HuH-7.5 (cell line): ENCODE data around the gene ALG1L2.
"Not testable (repeated sequence)": the region's sequence is repeated elsewhere in the genome, so short reads cannot be mapped to it uniquely, and the experiment has no call there.

Experiments used
- DNase-seq: peaks from one replicate; pipeline ENCODE4 v3.0.0; 2011; ENCODE audit warnings: low spot score

ALG1L2 gene

DNA sequence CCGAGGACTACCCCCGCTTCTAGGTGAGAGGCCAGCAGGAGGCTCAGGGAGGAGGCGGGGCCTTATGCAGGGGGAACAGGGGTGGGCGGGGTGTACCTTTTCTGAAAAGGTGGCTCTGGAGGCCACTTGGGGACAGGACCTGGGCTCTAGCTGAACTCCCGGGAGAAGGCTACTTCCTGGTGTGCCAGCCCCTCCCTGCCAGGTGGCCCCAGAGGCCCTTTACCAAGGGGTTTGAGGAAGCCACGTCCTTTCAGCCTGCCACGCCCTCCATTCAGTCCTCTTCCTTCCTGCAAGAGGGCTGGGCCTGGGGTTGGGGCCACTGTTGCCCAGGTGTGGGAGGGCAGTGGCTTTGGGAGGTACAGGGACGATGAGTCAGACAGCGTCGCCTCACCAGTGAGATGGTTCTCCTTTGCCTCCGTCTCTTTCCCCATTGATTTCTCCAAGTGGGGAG lies 12.9 kb downstream of the ALG1L2 start:
- peak; percentile 1 for DNase-seq

- DNase-seq, result peak; percentile 26
Measured at GRCh38 chr3:130095858-130096257, 14.2 kb downstream of the ALG1L2 start.

- not testable (repeated sequence) for DNase-seq
Measured at GRCh38 chr3:130097096-130097495, 15.5 kb downstream of the ALG1L2 start.

DNA sequence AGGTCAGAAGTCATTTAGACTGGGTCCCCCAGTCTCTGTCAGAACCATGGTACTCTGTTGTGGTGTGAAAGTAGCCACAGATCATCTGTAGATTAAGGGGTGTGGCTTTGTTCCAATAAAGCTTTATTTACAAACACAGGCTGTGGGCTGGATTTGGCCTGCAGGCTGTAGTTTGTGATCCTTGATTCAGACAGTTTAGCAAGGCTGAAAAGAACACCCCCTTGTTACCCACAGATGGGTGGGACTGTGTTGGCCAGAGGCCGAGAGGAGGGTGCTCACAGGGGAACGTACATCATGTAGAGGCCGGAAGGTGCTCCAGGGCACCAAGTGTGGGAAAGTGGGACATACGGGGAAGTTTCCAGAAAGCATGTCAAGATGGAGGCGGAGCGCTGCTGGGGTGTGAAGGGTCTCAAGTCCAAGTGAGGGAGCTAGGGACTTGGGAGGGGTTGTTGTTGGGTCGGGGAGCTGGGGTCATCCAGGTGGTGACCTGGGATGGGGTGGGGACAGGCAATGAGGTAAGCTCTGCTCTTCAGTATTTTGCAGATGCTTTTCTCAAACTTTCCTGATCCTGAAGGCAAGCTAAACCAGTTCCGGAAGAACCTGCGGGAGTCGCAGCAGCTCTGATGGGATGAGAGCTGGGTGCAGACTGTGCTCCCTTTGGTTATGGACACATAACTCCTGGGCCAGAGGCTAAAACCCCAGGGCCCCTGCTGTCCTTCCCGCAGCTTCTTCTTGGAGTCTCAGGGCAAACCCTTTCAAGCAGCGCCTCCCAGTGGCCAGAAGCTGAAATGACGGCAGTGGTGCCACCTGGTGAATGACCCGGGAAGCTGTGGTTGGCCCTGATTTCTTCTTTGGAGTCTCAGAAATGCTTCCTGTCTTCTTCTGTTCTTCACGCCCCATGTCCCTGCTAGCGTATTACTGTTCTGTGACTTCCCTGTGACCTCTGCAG lies 16.3 kb downstream of the ALG1L2 start:
- DNase-seq, result not testable (repeated sequence)

DNA sequence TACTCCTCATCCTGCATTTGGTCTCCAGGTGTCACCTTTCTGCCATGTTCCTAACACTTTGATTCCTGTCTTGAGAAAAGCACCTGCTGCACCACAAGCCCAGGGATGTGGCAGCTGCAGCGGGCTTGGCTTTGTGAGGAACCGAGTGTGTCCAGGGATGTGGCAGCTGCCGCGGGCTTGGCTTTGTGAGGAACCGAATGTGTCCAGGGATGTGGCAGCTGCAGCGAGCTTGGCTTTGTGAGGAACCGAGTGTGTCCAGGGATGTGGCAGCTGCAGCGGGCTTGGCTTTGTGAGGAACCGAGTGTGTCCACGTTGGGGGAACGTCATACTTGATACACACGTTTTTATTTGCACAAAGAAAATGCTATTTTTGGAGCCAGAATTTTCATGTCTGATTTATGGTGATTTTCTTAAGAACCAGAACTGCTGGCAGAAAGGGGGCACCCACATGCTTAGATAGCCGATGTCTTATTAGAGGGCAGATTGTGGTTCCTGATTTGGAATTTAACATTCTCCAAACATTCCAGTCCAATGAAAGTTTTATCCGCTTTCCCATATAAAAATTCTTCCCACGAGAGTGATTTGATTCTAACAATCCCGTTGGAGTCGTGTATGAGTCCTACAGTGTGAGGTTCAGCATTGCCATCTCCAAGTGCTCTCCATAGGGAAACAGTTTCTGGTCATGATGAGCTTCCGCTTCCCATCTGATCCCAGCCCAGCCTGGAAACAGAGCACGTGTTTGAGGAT lies 17.2 kb downstream of the ALG1L2 start:
- DNase-seq, result not testable (repeated sequence)

GRCh38 chr3:130102545-130102944 lies 20.9 kb downstream of the ALG1L2 start:
- not testable (repeated sequence) for DNase-seq

DNA sequence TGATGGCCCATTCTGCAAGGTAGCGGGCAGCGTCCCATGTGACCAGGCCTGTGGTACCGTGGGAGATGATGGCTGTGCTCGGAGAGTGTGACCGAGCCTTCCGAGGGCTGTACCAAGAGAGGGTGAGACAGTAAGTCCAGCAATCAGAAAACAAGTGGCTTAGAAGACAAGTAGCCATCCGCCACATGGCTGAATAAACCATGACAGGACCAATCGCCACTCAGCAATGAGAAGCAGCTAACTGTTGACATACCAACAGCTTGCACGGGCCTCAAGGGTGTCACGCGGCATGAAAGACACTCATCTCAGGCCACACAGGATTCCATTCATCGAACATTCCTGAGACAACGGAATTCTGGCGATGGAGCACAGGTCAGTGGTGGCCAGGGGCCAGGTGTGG lies 22.6 kb downstream of the ALG1L2 start:
- DNase-seq, result not testable (repeated sequence)

DNA sequence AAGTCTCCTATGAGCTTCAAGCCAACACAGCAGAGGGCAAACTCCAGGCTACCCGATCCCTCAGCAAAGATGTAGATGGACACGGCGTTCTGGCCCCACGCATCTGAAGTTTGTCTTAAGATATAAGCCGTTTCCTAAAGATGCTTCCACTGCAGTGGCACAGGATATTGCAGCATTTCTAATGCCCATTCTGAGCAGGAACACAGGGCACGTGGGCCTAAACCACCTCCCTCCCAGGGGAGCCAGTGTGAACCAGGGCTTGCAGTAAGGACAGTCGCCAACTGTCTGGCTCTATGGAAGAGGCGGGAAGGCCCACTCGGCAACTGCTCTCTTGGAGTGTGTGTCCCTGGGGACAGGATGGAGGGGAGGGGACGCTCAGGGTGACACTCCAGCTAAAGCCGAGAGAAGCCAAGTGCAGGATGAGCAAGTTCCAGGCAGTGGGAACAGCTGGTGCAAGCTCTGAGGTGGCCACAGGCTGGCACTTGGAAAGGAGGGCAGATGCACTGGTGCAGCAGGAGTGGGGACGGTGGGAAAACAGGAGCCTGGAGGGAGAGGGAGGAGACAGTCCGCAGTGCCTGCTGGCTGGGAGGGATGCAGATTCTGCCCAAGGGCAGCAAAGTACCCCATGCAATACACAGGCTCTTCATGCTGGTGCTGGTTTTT lies 25.8 kb downstream of the ALG1L2 start:
- DNase-seq, result not testable (repeated sequence)

DNA sequence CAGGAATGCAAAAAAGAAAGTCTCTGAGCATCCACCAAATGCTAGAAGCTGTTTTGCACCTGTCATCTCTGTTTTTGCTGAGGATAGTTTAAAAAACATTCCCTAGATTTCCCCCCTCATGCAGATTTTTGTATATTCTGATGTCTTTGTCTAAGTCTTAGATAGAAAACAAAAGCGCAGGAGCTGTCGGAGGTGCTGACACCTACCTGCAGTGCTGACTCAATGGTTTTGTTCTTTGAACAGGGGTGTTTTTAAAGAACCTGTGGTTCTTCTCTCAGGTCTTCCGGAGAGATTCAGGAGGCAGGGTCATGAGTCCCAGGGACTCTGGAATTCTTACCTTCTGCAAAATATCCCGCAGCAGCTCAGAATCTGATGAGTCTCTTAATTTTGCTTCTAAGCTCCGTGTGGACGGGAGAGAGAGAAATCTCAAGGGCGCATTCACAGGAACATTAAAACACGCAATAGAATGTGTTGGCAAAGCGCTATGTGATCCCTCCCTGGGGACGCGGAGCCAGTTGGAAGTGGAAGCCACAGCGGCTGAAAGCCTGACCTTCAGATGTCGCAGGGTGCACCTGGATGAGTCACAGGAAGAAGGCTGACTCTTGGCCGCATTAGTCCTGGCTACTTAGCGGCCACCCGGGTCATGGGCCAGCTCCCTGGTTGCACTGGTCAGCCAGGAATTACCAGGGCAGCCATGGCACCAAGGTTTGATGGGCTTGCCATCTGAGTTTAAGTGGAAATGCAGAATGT lies 27.4 kb downstream of the ALG1L2 start:
- not testable (repeated sequence) for DNase-seq

- DNase-seq, result not testable (repeated sequence)
Measured at GRCh38 chr3:130110386-130111169, 28.9 kb downstream of the ALG1L2 start.

- DNase-seq, result peak; percentile 72
Measured at GRCh38 chr3:130111185-130111864, 29.7 kb downstream of the ALG1L2 start.

GRCh38 chr3:130111865-130112747 lies 30.5 kb downstream of the ALG1L2 start:
- not testable (repeated sequence) for DNase-seq

GRCh38 chr3:130112748-130113073 lies 31.1 kb downstream of the ALG1L2 start:
- DNase-seq, result not testable (repeated sequence)

GRCh38 chr3:130115400-130115799 lies 33.8 kb downstream of the ALG1L2 start:
- DNase-seq, result not testable (repeated sequence)

DNA sequence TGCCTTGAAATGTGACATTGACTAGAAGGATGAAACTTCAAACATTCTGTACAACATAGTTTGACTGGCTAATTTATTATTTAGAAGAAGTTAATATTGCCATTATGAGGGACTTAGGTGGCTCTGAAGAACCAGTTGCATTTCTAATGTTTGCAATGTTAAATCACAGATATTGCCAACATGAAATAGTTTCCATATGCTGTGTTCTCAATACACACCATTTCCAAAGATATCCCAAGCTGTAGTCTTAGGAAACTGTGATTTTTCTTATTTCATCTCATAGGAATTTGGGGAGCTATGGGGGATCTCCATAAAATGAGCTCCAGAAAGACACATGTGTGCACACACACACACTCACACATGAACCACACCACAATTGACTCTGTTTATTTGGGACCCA lies 36.3 kb downstream of the ALG1L2 start:
- no peak for DNase-seq

- not testable (repeated sequence) for DNase-seq
Measured at GRCh38 chr3:130119824-130120223, 38.2 kb downstream of the ALG1L2 start.

DNA sequence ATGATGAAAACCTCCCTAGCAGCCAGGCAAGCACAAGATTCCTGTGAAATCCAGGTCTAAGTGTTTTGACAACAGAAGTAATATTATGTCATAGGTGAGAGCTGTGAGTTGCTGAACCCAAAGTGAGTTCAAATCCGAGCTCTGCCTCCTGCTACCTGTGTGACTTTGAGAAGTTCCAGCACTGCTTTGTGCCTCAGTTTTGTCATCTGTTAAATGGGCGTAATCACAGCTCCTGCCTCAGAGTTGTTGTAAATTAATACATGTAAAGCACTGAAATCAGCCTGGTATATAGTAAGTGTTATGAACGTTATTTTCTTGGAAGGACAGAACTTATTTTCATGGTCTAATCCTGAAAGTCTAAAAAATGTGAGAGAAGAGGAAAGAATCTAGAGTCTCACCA lies 38.7 kb downstream of the ALG1L2 start:
- not testable (repeated sequence) for DNase-seq

- DNase-seq, result not testable (repeated sequence)
Measured at GRCh38 chr3:130122891-130123775, 41.5 kb downstream of the ALG1L2 start.
